ENCODE results near the gene ITPK1.

ITPK1 gene

GRCh38 chr14:92970271-92970670 is 145.5 kb downstream of the ITPK1 start:
- H3K27me3 ChIP-seq (ENCODE audit: control insufficient read depth in 5 of 5, insufficient read depth in 4 of 5, low read length in 5 of 5) = no peaks in the 10 kb centered on the region
- no peak overlapping the region for H3K27ac ChIP-seq (ENCODE audit: low read depth, low read length)
- H3K4me1 ChIP-seq (ENCODE audit: control insufficient read depth in 5 of 5, insufficient read depth in 5 of 5, low read length in 5 of 5) = peaks cover 1 to 28% (median 18%) of the 10 kb centered on the region in 5 donors
- no peak overlapping the region for H3K9ac ChIP-seq (ENCODE audit: low read length in 5 of 5)
- H3K4me3 ChIP-seq (ENCODE audit: low read depth in 1 of 5, low read length in 5 of 5) = no peak overlapping the region
- H3K36me3 ChIP-seq (ENCODE audit: control insufficient read depth in 5 of 5, insufficient read depth in 5 of 5, low read length in 5 of 5) = peaks cover 0 to 6% (median 0%) of the 10 kb centered on the region in 5 donors
- H3K9me3 ChIP-seq (ENCODE audit: control insufficient read depth in 5 of 5, low read length in 5 of 5) = peaks cover 0 to 4% (median 0%) of the 10 kb centered on the region in 5 donors

GRCh38 chr14:92969871-92970270 is 145.9 kb downstream of the ITPK1 start:
- Histone ChIP-seq H3K4me1 (ENCODE audit: control insufficient read depth in 5 of 5, insufficient read depth in 5 of 5, low read length in 5 of 5) (peaks cover 2 to 28% (median 18%) of the 10 kb centered on the region in 5 donors), H3K4me3 (ENCODE audit: low read depth in 1 of 5, low read length in 5 of 5) (no peak overlapping the region), H3K27me3 (ENCODE audit: control insufficient read depth in 5 of 5, insufficient read depth in 4 of 5, low read length in 5 of 5) (no peaks in the 10 kb centered on the region), H3K27ac (ENCODE audit: low read depth, low read length) (no peak overlapping the region), H3K9me3 (ENCODE audit: control insufficient read depth in 5 of 5, low read length in 5 of 5) (peaks cover 0 to 4% (median 0%) of the 10 kb centered on the region in 5 donors), H3K9ac (ENCODE audit: low read length in 5 of 5) (no peak overlapping the region), H3K36me3 (ENCODE audit: control insufficient read depth in 5 of 5, insufficient read depth in 5 of 5, low read length in 5 of 5) (peaks cover 0 to 2% (median 0%) of the 10 kb centered on the region in 5 donors)

GRCh38 chr14:92969430-92969829 is 146.3 kb downstream of the ITPK1 start:
- peaks cover 4 to 28% (median 18%) of the 10 kb centered on the region in 5 donors for H3K4me1 ChIP-seq (ENCODE audit: control insufficient read depth in 5 of 5, insufficient read depth in 5 of 5, low read length in 5 of 5)
- H3K9ac ChIP-seq (ENCODE audit: low read length in 5 of 5) = no peak overlapping the region
- peaks cover 0 to 4% (median 0%) of the 10 kb centered on the region in 5 donors for H3K9me3 ChIP-seq (ENCODE audit: control insufficient read depth in 5 of 5, low read length in 5 of 5)
- no peak overlapping the region for H3K4me3 ChIP-seq (ENCODE audit: low read depth in 1 of 5, low read length in 5 of 5)
- H3K27ac ChIP-seq (ENCODE audit: low read depth, low read length) = no peak overlapping the region
- no peaks in the 10 kb centered on the region for H3K27me3 ChIP-seq (ENCODE audit: control insufficient read depth in 5 of 5, insufficient read depth in 4 of 5, low read length in 5 of 5)
- no peaks in the 10 kb centered on the region for H3K36me3 ChIP-seq (ENCODE audit: control insufficient read depth in 5 of 5, insufficient read depth in 5 of 5, low read length in 5 of 5)

- H3K9me3 ChIP-seq (ENCODE audit: control insufficient read depth in 5 of 5, low read length in 5 of 5) = peaks cover 0 to 4% (median 0%) of the 10 kb centered on the region in 5 donors
- H3K4me3 ChIP-seq (ENCODE audit: low read depth in 1 of 5, low read length in 5 of 5) = no peak overlapping the region
- no peaks in the 10 kb centered on the region for H3K36me3 ChIP-seq (ENCODE audit: control insufficient read depth in 5 of 5, insufficient read depth in 5 of 5, low read length in 5 of 5)
- no peak overlapping the region for H3K27ac ChIP-seq (ENCODE audit: low read depth, low read length)
- H3K27me3 ChIP-seq (ENCODE audit: control insufficient read depth in 5 of 5, insufficient read depth in 4 of 5, low read length in 5 of 5) = no peaks in the 10 kb centered on the region
- no peak overlapping the region for H3K9ac ChIP-seq (ENCODE audit: low read length in 5 of 5)
- peaks cover 4 to 28% (median 22%) of the 10 kb centered on the region in 5 donors for H3K4me1 ChIP-seq (ENCODE audit: control insufficient read depth in 5 of 5, insufficient read depth in 5 of 5, low read length in 5 of 5)
Observed at GRCh38 chr14:92968291-92969020, 147.3 kb downstream of the ITPK1 start.

- Histone ChIP-seq H3K4me1 (ENCODE audit: control insufficient read depth in 5 of 5, insufficient read depth in 5 of 5, low read length in 5 of 5) (peaks cover 4 to 26% (median 23%) of the 10 kb centered on the region in 5 donors), H3K27ac (ENCODE audit: low read depth, low read length) (no peak overlapping the region), H3K36me3 (ENCODE audit: control insufficient read depth in 5 of 5, insufficient read depth in 5 of 5, low read length in 5 of 5) (peaks cover 0 to 4% (median 2%) of the 10 kb centered on the region in 5 donors), H3K4me3 (ENCODE audit: low read depth in 1 of 5, low read length in 5 of 5) (no peak overlapping the region), H3K9ac (ENCODE audit: low read length in 5 of 5) (no peak overlapping the region), H3K9me3 (ENCODE audit: control insufficient read depth in 5 of 5, low read length in 5 of 5) (peaks cover 0 to 4% (median 0%) of the 10 kb centered on the region in 5 donors), H3K27me3 (ENCODE audit: control insufficient read depth in 5 of 5, insufficient read depth in 4 of 5, low read length in 5 of 5) (no peaks in the 10 kb centered on the region)
Observed at GRCh38 chr14:92967346-92967926, 148.3 kb downstream of the ITPK1 start.

GRCh38 chr14:92965281-92965680 is 150.4 kb downstream of the ITPK1 start:
- Histone ChIP-seq H3K27ac (ENCODE audit: low read depth, low read length) (peak overlapping the region; percentile 30), H3K9ac (ENCODE audit: low read length in 5 of 5) (no peak overlapping the region)

GRCh38 chr14:92964124-92965109 is 151.3 kb downstream of the ITPK1 start:
- peak overlapping the region; percentile 30 for H3K27ac ChIP-seq (ENCODE audit: low read depth, low read length)
- H3K36me3 ChIP-seq (ENCODE audit: control insufficient read depth in 5 of 5, insufficient read depth in 5 of 5, low read length in 5 of 5) = peaks cover 0 to 34% (median 27%) of the 10 kb centered on the region in 5 donors
- peaks cover 4 to 26% (median 23%) of the 10 kb centered on the region in 5 donors for H3K4me1 ChIP-seq (ENCODE audit: control insufficient read depth in 5 of 5, insufficient read depth in 5 of 5, low read length in 5 of 5)
- H3K27me3 ChIP-seq (ENCODE audit: control insufficient read depth in 5 of 5, insufficient read depth in 4 of 5, low read length in 5 of 5) = no peaks in the 10 kb centered on the region
- H3K9ac ChIP-seq (ENCODE audit: low read length in 5 of 5) = no peak overlapping the region
- H3K9me3 ChIP-seq (ENCODE audit: control insufficient read depth in 5 of 5, low read length in 5 of 5) = peaks cover 0 to 4% (median 0%) of the 10 kb centered on the region in 5 donors
- H3K4me3 ChIP-seq (ENCODE audit: low read depth in 1 of 5, low read length in 5 of 5) = no peak overlapping the region

More at GRCh38 chr14:92965281-92965680, 150.4 kb downstream of the ITPK1 start:
- Histone ChIP-seq H3K4me1 (ENCODE audit: control insufficient read depth in 5 of 5, insufficient read depth in 5 of 5, low read length in 5 of 5) (peaks cover 4 to 26% (median 23%) of the 10 kb centered on the region in 5 donors), H3K4me3 (ENCODE audit: low read depth in 1 of 5, low read length in 5 of 5) (no peak overlapping the region), H3K27me3 (ENCODE audit: control insufficient read depth in 5 of 5, insufficient read depth in 4 of 5, low read length in 5 of 5) (no peaks in the 10 kb centered on the region), H3K9me3 (ENCODE audit: control insufficient read depth in 5 of 5, low read length in 5 of 5) (peaks cover 0 to 4% (median 0%) of the 10 kb centered on the region in 5 donors), H3K36me3 (ENCODE audit: control insufficient read depth in 5 of 5, insufficient read depth in 5 of 5, low read length in 5 of 5) (peaks cover 0 to 26% (median 23%) of the 10 kb centered on the region in 5 donors)

GRCh38 chr14:92963301-92964123 is 152.2 kb downstream of the ITPK1 start:
- Histone ChIP-seq H3K9ac (ENCODE audit: low read length in 5 of 5) (peak overlapping the region in 1 of 5 donors; percentile 48), H3K4me3 (ENCODE audit: low read depth in 1 of 5, low read length in 5 of 5) (no peak overlapping the region), H3K36me3 (ENCODE audit: control insufficient read depth in 5 of 5, insufficient read depth in 5 of 5, low read length in 5 of 5) (peaks cover 0 to 42% (median 32%) of the 10 kb centered on the region in 5 donors), H3K27ac (ENCODE audit: low read depth, low read length) (no peak overlapping the region), H3K27me3 (ENCODE audit: control insufficient read depth in 5 of 5, insufficient read depth in 4 of 5, low read length in 5 of 5) (no peaks in the 10 kb centered on the region), H3K4me1 (ENCODE audit: control insufficient read depth in 5 of 5, insufficient read depth in 5 of 5, low read length in 5 of 5) (peaks cover 4 to 26% (median 23%) of the 10 kb centered on the region in 5 donors), H3K9me3 (ENCODE audit: control insufficient read depth in 5 of 5, low read length in 5 of 5) (peaks cover 0 to 4% (median 0%) of the 10 kb centered on the region in 5 donors)

- H3K9ac ChIP-seq (ENCODE audit: low read length in 5 of 5) = no peak overlapping the region
- H3K27ac ChIP-seq (ENCODE audit: low read depth, low read length) = no peak overlapping the region
- H3K4me1 ChIP-seq (ENCODE audit: control insufficient read depth in 5 of 5, insufficient read depth in 5 of 5, low read length in 5 of 5) = peaks cover 4 to 26% (median 23%) of the 10 kb centered on the region in 5 donors
Observed at GRCh38 chr14:92962831-92963095, 153.0 kb downstream of the ITPK1 start.

More at GRCh38 chr14:92962831-92963095, 153.0 kb downstream of the ITPK1 start:
- no peaks in the 10 kb centered on the region for H3K27me3 ChIP-seq (ENCODE audit: control insufficient read depth in 5 of 5, insufficient read depth in 4 of 5, low read length in 5 of 5)
- H3K4me3 ChIP-seq (ENCODE audit: low read depth in 1 of 5, low read length in 5 of 5) = no peak overlapping the region
- H3K36me3 ChIP-seq (ENCODE audit: control insufficient read depth in 5 of 5, insufficient read depth in 5 of 5, low read length in 5 of 5) = peaks cover 0 to 50% (median 39%) of the 10 kb centered on the region in 5 donors
- H3K9me3 ChIP-seq (ENCODE audit: control insufficient read depth in 5 of 5, low read length in 5 of 5) = peaks cover 0 to 4% (median 0%) of the 10 kb centered on the region in 5 donors

Measured in subcutaneous abdominal adipose tissue (tissue), 5 donors.